A673 (cell line): Measurements from ENCODE around the gene MGAT5. TPM values are rescaled to one million over a fixed set of nuclear protein-coding genes. Genes with fewer than 3 reads are reported as not detected.

Experiments used
- BruUV-seq: library from RNA; stranded (reverse); fragments of 400-500 nt; replicated peaks from 2 replicates; lab custom pipeline; 2021; lab: Mats Ljungman, UMichigan
- CTCF ChIA-PET: fragments of 300-600 bp; sonication (Branson Sonifier 250); formaldehyde crosslinking; loops from one replicate; lab custom pipeline; 2022; ENCODE audit warnings: antibody characterized with exemption; lab: Charles Lee
- POLR2A ChIA-PET: fragments of 300-600 bp; sonication (Branson Sonifier 250); formaldehyde crosslinking; loops from one replicate; lab custom pipeline; 2022; ENCODE audit warnings: antibody characterized with exemption; ENCODE audit not compliant: low non-redundant PET; lab: Charles Lee
- DNase-seq: peaks from one replicate; pipeline ENCODE4 v3.0.0-alpha.2; 2015; ENCODE audit warnings: low spot score
- H3K27ac ChIP-seq: fragments of 200-600 bp; sonication (generic); 2 replicates; pipeline ENCODE4 v1.5.1; 2016; ENCODE audit warnings: mixed run types, low read depth, mild to moderate bottlenecking, mixed read lengths, antibody characterized with exemption, low read length; ENCODE audit not compliant: poor library complexity, severe bottlenecking
- H3K27me3 ChIP-seq: fragments of 200-600 bp; sonication (generic); replicated peaks from 2 replicates; pipeline ENCODE4 v1.6.1; 2017; ENCODE audit warnings: mixed run types, low read depth, mild to moderate bottlenecking, mixed read lengths, antibody characterized with exemption, low read length; ENCODE audit not compliant: insufficient read depth, poor library complexity
- H3K36me3 ChIP-seq: fragments of 200-600 bp; sonication (generic); 2 replicates; pipeline ENCODE4 v1.6.1; 2016; ENCODE audit warnings: mixed run types, mild to moderate bottlenecking, mixed read lengths, antibody characterized with exemption, low read length; ENCODE audit not compliant: insufficient read depth, poor library complexity, severe bottlenecking
- H3K4me1 ChIP-seq: fragments of 200-600 bp; sonication (generic); 2 replicates; pipeline ENCODE4 v1.6.1; 2017; ENCODE audit warnings: mixed run types, mild to moderate bottlenecking, mixed read lengths, antibody characterized with exemption, low read length; ENCODE audit not compliant: insufficient read depth, poor library complexity, severe bottlenecking
- H3K4me3 ChIP-seq: fragments of 200-600 bp; sonication (generic); 2 replicates; pipeline ENCODE4 v1.5.1; 2016; ENCODE audit warnings: low read depth, mixed run types, mild to moderate bottlenecking, mixed read lengths, low read length; ENCODE audit not compliant: poor library complexity, severe bottlenecking
- H3K9me3 ChIP-seq: fragments of 200-600 bp; sonication (generic); 2 replicates; pipeline ENCODE4 v1.6.1; 2016; ENCODE audit warnings: mixed run types, low read depth, mild to moderate bottlenecking, mixed read lengths, antibody characterized with exemption, low read length; ENCODE audit not compliant: poor library complexity, severe bottlenecking
- EZH2 ChIP-seq: fragments of 200-600 bp; sonication (generic); IDR thresholded peaks from 2 replicates; pipeline ENCODE4 v1.6.1; 2017; ENCODE audit warnings: borderline replicate concordance, low read depth, mild to moderate bottlenecking, mixed read lengths, antibody characterized with exemption, low read length; ENCODE audit not compliant: poor library complexity, severe bottlenecking
- intact Hi-C: fragments of 100-400 bp; cut with micrococcal nuclease; formaldehyde crosslinking; loops from one replicate; pipeline ENCODE4 v1.10.0; 2022; ENCODE audit not compliant: unreplicated experiment
- total RNA-seq: library from RNA; stranded (reverse); gene quantifications from 2 replicates; pipeline ENCODE4 v1.2.3, GENCODE V29; 2021
- TF ChIP-seq, protein P1 (sequence below): fragments of 300-800, 200-600 bp; sonication (generic); conservative IDR thresholded peaks from 2 replicates; pipeline ENCODE4 v1.5.1; 2017; ENCODE audit warnings: low read depth, mild to moderate bottlenecking, antibody characterized with exemption, low read length, moderate library complexity, mixed read lengths

Gene MGAT5
- total RNA-seq, 1 experiment from 2014 or later: 11.0 TPM

- Histone ChIP-seq H3K27me3 (no peaks in the 10 kb centered on the region), H3K4me3 (no peak overlapping the region), H3K27ac (no peak overlapping the region), H3K36me3 (no peaks in the 10 kb centered on the region), H3K4me1 (no peaks in the 10 kb centered on the region), H3K9me3 (no peaks in the 10 kb centered on the region)
- CTCF ChIA-PET: interaction anchor here (0.6 kb wide), 1 partner anchor 35 kb away, joined by 5 read pairs; no protein-coding TSS in a partner anchor
- BruUV-seq: no TSS peak
- POLR2A ChIA-PET: no interaction called here
- TF ChIP-seq EZH2: no peak
- TF ChIP-seq, protein P1, sequence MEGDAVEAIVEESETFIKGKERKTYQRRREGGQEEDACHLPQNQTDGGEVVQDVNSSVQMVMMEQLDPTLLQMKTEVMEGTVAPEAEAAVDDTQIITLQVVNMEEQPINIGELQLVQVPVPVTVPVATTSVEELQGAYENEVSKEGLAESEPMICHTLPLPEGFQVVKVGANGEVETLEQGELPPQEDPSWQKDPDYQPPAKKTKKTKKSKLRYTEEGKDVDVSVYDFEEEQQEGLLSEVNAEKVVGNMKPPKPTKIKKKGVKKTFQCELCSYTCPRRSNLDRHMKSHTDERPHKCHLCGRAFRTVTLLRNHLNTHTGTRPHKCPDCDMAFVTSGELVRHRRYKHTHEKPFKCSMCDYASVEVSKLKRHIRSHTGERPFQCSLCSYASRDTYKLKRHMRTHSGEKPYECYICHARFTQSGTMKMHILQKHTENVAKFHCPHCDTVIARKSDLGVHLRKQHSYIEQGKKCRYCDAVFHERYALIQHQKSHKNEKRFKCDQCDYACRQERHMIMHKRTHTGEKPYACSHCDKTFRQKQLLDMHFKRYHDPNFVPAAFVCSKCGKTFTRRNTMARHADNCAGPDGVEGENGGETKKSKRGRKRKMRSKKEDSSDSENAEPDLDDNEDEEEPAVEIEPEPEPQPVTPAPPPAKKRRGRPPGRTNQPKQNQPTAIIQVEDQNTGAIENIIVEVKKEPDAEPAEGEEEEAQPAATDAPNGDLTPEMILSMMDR: no peak
- intact Hi-C loops: loop anchor here (10.0 kb wide), 1 partner anchor 172 kb away; no protein-coding TSS in a partner anchor
- DNase-seq: no peak
These were observed 162.8 kb downstream of the MGAT5 start for GRCh38 chr2:134416637-134417036.

DNA sequence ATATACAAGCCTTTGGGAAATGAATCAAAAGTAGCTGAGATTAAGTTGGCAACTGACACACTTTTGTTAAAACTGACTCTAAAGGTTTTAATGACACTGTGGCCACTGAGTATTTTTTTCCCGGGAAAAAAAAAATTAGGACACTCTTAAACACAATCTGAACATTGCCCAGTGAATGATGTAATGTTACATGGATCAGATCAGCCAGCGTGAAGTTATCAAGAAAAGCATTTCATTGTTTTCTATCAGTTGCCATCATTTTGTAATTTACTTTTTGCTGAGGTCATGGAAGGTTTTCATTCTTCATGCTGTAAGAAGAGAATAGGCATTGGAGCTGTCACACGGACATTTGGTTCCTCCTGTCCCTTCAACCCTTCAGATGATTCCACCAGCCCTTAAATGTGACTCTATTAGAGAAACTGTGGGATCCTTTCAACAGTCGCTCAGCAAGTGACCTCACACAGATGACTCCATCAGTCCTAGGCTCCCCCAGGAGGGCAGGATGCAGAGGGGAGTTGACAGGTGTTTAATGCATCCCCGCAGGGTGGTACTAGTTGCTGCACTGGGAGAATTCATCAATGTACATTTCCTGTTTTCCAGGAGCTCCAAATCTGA lies 164.2 kb downstream of the MGAT5 start:
- H3K27me3 ChIP-seq: no peaks in the 10 kb centered on the region
- POLR2A ChIA-PET: no interaction called here
- no peak for DNase-seq
- H3K9me3 ChIP-seq: no peaks in the 10 kb centered on the region
- no peak overlapping the region for H3K27ac ChIP-seq
- TF ChIP-seq EZH2: no peak
- TF ChIP-seq, protein P1: no peak
- CTCF ChIA-PET: no interaction called here
- H3K4me1 ChIP-seq: no peaks in the 10 kb centered on the region
- no peak overlapping the region for H3K4me3 ChIP-seq
- BruUV-seq: no TSS peak
- H3K36me3 ChIP-seq: no peaks in the 10 kb centered on the region
- intact Hi-C loops: loop anchor here (10.0 kb wide), 1 partner anchor 173 kb away; no protein-coding TSS in a partner anchor

GRCh38 chr2:134420259-134420658 lies 166.4 kb downstream of the MGAT5 start:
- H3K27me3 ChIP-seq: no peaks in the 10 kb centered on the region
- TF ChIP-seq, protein P1: no peak
- no peaks in the 10 kb centered on the region for H3K9me3 ChIP-seq
- H3K27ac ChIP-seq: no peak overlapping the region
- H3K4me1 ChIP-seq: no peaks in the 10 kb centered on the region
- ChIA-PET POLR2A (no interaction called here), CTCF (no interaction called here)
- no TSS peak for BruUV-seq
- no peak for DNase-seq
- intact Hi-C loops: no loop called here
- H3K4me3 ChIP-seq: no peak overlapping the region
- no peaks in the 10 kb centered on the region for H3K36me3 ChIP-seq
